Activated naive CD8-positive, alpha-beta T cell treated with anti-CD3 and anti-CD28 coated beads for 36 hours (primary cell): ENCODE results near the gene NEK3. TPM values are rescaled to one million over a fixed set of nuclear protein-coding genes. Genes with fewer than 3 reads are reported as not detected.
"Not testable (repeated sequence)": the region's sequence is repeated elsewhere in the genome, so short reads cannot be mapped to it uniquely, and the experiment has no call there.

ENCODE experiments used
- DNase-seq: peaks from one replicate; pipeline ENCODE4 v3.0.0; 2021
- H3K27ac Mint-ChIP-seq: one replicate; pipeline ENCODE4 v1.8.0; 2022; ENCODE audit warnings: mild to moderate bottlenecking, moderate library complexity, mixed read lengths
- H3K27me3 Mint-ChIP-seq: one replicate; pipeline ENCODE4 v1.8.0; 2022; ENCODE audit warnings: mild to moderate bottlenecking, mixed read lengths
- H3K36me3 Mint-ChIP-seq: one replicate; pipeline ENCODE4 v1.8.0; 2021; ENCODE audit warnings: mild to moderate bottlenecking, mixed read lengths
- H3K4me1 Mint-ChIP-seq: one replicate; pipeline ENCODE4 v1.8.0; 2021; ENCODE audit warnings: mixed read lengths
- H3K4me3 Mint-ChIP-seq: one replicate; pipeline ENCODE4 v1.8.0; 2022; ENCODE audit warnings: mild to moderate bottlenecking, moderate library complexity, mixed read lengths
- H3K9me3 Mint-ChIP-seq: one replicate; pipeline ENCODE4 v1.8.0; 2022; ENCODE audit warnings: mixed read lengths
- total RNA-seq, 2 experiments: library from RNA; stranded (reverse); gene quantifications; one replicate each; pipeline ENCODE4 v1.2.3, GENCODE V29; 2021

Gene NEK3
- total RNA-seq, 2 experiments from 2014 or later, result 1.5 to 2.5 TPM

- no peak for DNase-seq
- Mint-ChIP-seq H3K4me3 (no peak overlapping the region), H3K27me3 (peaks cover 9% of the 10 kb centered on the region), H3K4me1 (no peaks in the 10 kb centered on the region), H3K36me3 (no peaks in the 10 kb centered on the region), H3K27ac (no peak overlapping the region), H3K9me3 (no peaks in the 10 kb centered on the region)
Observed at GRCh38 chr13:52109116-52109670, 50.2 kb downstream of the NEK3 start.

GRCh38 chr13:52105841-52106240, 53.6 kb downstream of the NEK3 start:
- Mint-ChIP-seq H3K36me3 (no peaks in the 10 kb centered on the region), H3K4me3 (no peak overlapping the region), H3K9me3 (no peaks in the 10 kb centered on the region), H3K27me3 (peaks cover 6% of the 10 kb centered on the region), H3K27ac (no peak overlapping the region), H3K4me1 (no peaks in the 10 kb centered on the region)
- DNase-seq, result no peak

DNA sequence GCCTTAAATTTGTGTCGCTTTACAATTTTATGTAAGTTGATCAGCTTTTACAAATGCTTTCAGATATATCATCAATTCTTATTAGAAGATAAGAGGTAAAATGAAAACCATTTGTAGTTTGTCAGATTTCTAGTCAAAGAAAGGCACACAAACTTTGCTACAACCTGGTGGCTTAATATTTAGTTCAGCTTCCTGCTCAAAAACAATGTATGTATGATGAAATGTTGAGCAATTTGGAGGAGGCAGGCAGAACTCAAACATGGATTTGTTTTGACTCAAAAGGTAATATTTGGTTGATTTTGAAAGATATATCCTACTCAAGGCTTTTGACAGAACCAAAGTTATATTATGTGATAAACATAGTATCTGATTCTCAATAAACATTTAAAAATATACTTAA, 54.8 kb downstream of the NEK3 start:
- no peaks in the 10 kb centered on the region for H3K27me3 Mint-ChIP-seq
- no peak overlapping the region for H3K4me3 Mint-ChIP-seq
- no peaks in the 10 kb centered on the region for H3K36me3 Mint-ChIP-seq
- DNase-seq, result no peak
- no peaks in the 10 kb centered on the region for H3K9me3 Mint-ChIP-seq
- no peaks in the 10 kb centered on the region for H3K4me1 Mint-ChIP-seq
- H3K27ac Mint-ChIP-seq, result no peak overlapping the region

DNA sequence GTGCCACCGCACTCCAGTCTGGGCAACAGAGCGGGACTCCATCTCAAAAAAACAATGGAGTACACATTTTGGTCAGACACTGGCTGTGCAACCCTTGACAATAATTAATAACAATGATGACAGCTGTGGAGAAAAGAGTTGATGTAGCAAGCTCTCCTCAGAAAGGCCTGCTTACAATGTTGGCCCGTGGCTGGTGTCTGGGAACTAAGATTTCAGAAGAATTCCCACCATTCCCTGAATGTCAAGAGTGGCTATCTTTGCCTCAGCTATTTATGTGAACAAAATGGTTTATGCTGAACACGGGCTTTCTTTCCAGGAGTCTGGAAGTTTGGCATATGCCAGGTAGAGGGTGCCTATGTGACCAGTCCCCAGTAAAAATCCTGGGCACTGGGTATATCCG, 56.0 kb downstream of the NEK3 start:
- H3K27ac Mint-ChIP-seq, result no peak overlapping the region
- H3K36me3 Mint-ChIP-seq, result no peaks in the 10 kb centered on the region
- no peaks in the 10 kb centered on the region for H3K4me1 Mint-ChIP-seq
- no peak for DNase-seq
- H3K9me3 Mint-ChIP-seq, result no peaks in the 10 kb centered on the region
- H3K27me3 Mint-ChIP-seq, result no peaks in the 10 kb centered on the region
- no peak overlapping the region for H3K4me3 Mint-ChIP-seq

GRCh38 chr13:52102423-52102822, 57.0 kb downstream of the NEK3 start:
- H3K4me1 Mint-ChIP-seq, H3K27me3 Mint-ChIP-seq, H3K36me3 Mint-ChIP-seq, H3K27ac Mint-ChIP-seq, H3K9me3 Mint-ChIP-seq, H3K4me3 Mint-ChIP-seq, DNase-seq: not testable (repeated sequence)

GRCh38 chr13:52097197-52097596, 62.2 kb downstream of the NEK3 start:
- H3K27ac Mint-ChIP-seq, result no peak overlapping the region
- no peaks in the 10 kb centered on the region for H3K9me3 Mint-ChIP-seq
- H3K27me3 Mint-ChIP-seq, result no peaks in the 10 kb centered on the region
- H3K36me3 Mint-ChIP-seq, result no peaks in the 10 kb centered on the region
- H3K4me1 Mint-ChIP-seq, result no peaks in the 10 kb centered on the region
- DNase-seq, result no peak
- no peak overlapping the region for H3K4me3 Mint-ChIP-seq

DNA sequence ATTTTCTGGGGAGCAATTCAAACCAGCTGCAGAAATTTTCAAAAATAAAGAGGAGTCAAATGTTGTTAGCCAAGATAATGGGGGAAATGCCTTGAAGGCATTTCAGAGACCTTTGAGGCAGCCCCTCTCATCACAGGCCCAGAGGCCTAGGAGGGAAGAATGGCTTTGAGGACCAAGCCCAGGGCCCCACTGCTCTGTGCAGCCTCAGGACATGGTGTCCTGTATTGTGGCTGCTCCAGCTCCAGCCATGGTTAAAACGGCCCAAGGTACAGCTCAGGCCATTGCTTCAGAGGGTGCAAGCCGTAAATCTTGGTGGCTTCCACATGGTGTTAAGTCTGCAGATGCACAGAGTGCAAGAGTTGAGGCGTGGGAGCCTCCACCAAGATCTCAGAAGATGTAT, 62.6 kb downstream of the NEK3 start:
- no peak overlapping the region for H3K27ac Mint-ChIP-seq
- no peaks in the 10 kb centered on the region for H3K27me3 Mint-ChIP-seq
- no peak overlapping the region for H3K4me3 Mint-ChIP-seq

DNA sequence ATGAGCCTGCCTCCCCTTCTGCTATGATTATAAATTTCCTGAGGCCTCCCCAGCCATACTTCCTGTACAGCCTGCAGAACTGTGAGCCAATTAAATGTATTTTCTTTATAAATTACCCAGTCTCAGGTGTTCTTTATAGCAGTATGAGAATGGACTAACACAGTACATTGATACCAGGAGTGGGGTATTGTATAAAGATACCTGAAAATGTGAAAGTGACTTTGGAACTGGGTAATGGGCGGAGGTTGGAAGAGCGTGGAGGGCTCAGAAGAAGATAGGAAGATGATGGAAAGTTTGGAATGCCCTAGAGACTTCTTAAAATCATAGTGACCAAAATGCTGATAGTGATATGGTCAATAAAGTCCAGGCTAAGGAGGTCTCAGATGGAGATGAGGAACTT, 63.3 kb downstream of the NEK3 start:
- H3K4me3 Mint-ChIP-seq, result no peak overlapping the region
- no peaks in the 10 kb centered on the region for H3K36me3 Mint-ChIP-seq
- no peak overlapping the region for H3K27ac Mint-ChIP-seq
- no peaks in the 10 kb centered on the region for H3K9me3 Mint-ChIP-seq
- DNase-seq, result no peak
- no peaks in the 10 kb centered on the region for H3K27me3 Mint-ChIP-seq
- H3K4me1 Mint-ChIP-seq, result no peaks in the 10 kb centered on the region

More for the DNA sequence above, 62.6 kb downstream of the NEK3 start:
- Mint-ChIP-seq H3K36me3 (no peaks in the 10 kb centered on the region), H3K4me1 (no peaks in the 10 kb centered on the region), H3K9me3 (no peaks in the 10 kb centered on the region)
- DNase-seq, result no peak

DNA sequence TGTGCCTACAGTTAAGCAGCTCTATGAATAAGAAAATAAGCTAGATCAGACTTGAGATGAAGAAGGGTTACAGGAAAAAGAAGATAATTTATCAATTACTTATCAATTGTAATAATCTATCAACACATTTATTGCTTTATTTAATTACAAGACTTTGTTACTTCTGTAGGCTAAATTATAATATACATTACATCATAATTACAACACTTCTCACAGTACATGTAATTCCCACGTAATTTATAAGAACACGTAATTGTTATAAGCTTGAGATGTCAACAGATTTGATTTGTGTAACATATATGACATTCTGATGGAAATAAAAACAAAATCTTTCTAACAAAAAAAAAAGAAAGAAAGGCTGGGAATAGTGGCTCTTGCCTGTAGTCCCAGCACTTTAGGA, 67.3 kb downstream of the NEK3 start:
- Mint-ChIP-seq H3K4me1 (no peaks in the 10 kb centered on the region), H3K9me3 (no peaks in the 10 kb centered on the region), H3K4me3 (no peak overlapping the region), H3K27ac (no peak overlapping the region), H3K36me3 (no peaks in the 10 kb centered on the region), H3K27me3 (peaks cover 6% of the 10 kb centered on the region)
- no peak for DNase-seq

- Mint-ChIP-seq H3K4me1 (no peaks in the 10 kb centered on the region), H3K4me3 (no peak overlapping the region), H3K27me3 (peaks cover 6% of the 10 kb centered on the region), H3K9me3 (no peaks in the 10 kb centered on the region), H3K27ac (no peak overlapping the region), H3K36me3 (no peaks in the 10 kb centered on the region)
- no peak for DNase-seq
Observed at GRCh38 chr13:52091473-52091872, 67.9 kb downstream of the NEK3 start.

DNA sequence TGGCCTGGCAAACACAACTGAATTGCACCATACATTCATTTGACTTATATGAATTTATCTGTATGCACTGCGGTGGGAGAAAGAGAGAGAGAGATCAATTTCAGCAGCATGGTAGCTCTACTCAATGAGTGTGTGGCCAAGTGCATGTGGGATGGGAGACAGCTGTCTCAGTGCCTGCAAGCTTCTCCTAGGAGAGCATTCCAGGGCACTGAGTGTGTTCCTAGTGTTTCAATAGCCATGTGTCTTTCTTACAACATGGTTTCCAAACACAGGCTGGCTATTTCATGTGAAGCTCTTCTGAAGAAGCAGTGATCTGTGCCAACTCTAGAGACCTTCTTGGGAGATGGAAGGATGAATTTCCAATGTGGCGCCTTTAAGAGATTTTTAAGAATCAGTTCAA, 74.0 kb downstream of the NEK3 start:
- Mint-ChIP-seq H3K36me3 (no peaks in the 10 kb centered on the region), H3K27me3 (peaks cover 6% of the 10 kb centered on the region), H3K27ac (no peak overlapping the region), H3K9me3 (no peaks in the 10 kb centered on the region), H3K4me1 (no peaks in the 10 kb centered on the region), H3K4me3 (no peak overlapping the region)
- no peak for DNase-seq

- H3K9me3 Mint-ChIP-seq, H3K36me3 Mint-ChIP-seq, H3K4me3 Mint-ChIP-seq, H3K27ac Mint-ChIP-seq, H3K4me1 Mint-ChIP-seq, DNase-seq, H3K27me3 Mint-ChIP-seq: not testable (repeated sequence)
Observed at GRCh38 chr13:52084981-52085380, 74.4 kb downstream of the NEK3 start.

Other genes with a start within 250 kb of the NEK3 start
- gene ATP7B, start 148.1 kb downstream of the NEK3 start, total RNA-seq, result under 1 TPM; 0.66 to 0.80 TPM
- 10 to 100 TPM; 26.2 to 29.9 TPM for gene ALG11, start 147.2 kb downstream of the NEK3 start, total RNA-seq
- gene UTP14C, start 134.9 kb downstream of the NEK3 start, total RNA-seq, result 1 to 10 TPM; 9.7 to 9.9 TPM
- under 1 TPM in 1 of 2 experiments, not detected in 1; 0.10 TPM for gene NEK5, start 30.5 kb downstream of the NEK3 start, total RNA-seq
- gene THSD1, start 246.6 kb upstream of the NEK3 start, total RNA-seq, result under 1 TPM; 0.14 to 0.26 TPM